HCT116 (cell line): ENCODE data around the gene CYP11A1.

ENCODE experiments used
- ATF3 ChIP-seq: IDR thresholded peaks from 2 replicates; pipeline ENCODE4 v1.6.1; 2012
- CTCF ChIP-seq, 3 experiments: fragments of 200-600 bp in 1 of 3; sonication (generic) in 1 of 3; IDR thresholded peaks in 2 of 3; conservative IDR thresholded peaks in 1 of 3; 2 replicates each; pipeline ENCODE4 v1.5.1; 2012 to 2017; ENCODE audit warnings: low read depth in 2 of 3, low read length in 2 of 3, antibody characterized with exemption in 1 of 3, borderline replicate concordance in 1 of 3, control low read depth in 1 of 3, mild to moderate bottlenecking in 1 of 3, mixed read lengths in 1 of 3, mixed run types in 1 of 3, moderate library complexity in 1 of 3; ENCODE audit not compliant: insufficient read depth in 1 of 3
- POLR2A ChIP-seq: IDR thresholded peaks from 2 replicates; pipeline ENCODE4 v1.7.0; 2011; ENCODE audit warnings: borderline replicate concordance; ENCODE audit not compliant: insufficient read depth, insufficient read length; ENCODE audit errors: extremely low read depth
- POLR2AphosphoS5 ChIP-seq: IDR thresholded peaks from 2 replicates; pipeline ENCODE4 v1.6.1; 2011; ENCODE audit warnings: mild to moderate bottlenecking, low read depth, low read length, moderate library complexity
- RAD21 ChIP-seq: IDR thresholded peaks from 2 replicates; pipeline ENCODE4 v1.6.1; 2012; ENCODE audit warnings: low read depth, mild to moderate bottlenecking
- SIN3A ChIP-seq: IDR thresholded peaks from 2 replicates; pipeline ENCODE4 v1.6.1; 2012; ENCODE audit warnings: low read depth
- SRF ChIP-seq: IDR thresholded peaks from 2 replicates; pipeline ENCODE4 v1.6.1; 2012; ENCODE audit warnings: low read depth
- YY1 ChIP-seq: IDR thresholded peaks from 2 replicates; pipeline ENCODE4 v1.6.1; 2011; ENCODE audit warnings: low read length, low read depth, moderate library complexity, mild to moderate bottlenecking; ENCODE audit not compliant: insufficient replicate concordance; ENCODE audit errors: extremely low read depth
- TF ChIP-seq, protein P1 (sequence below): IDR thresholded peaks from 2 replicates; pipeline ENCODE4 v1.6.1; 2012; ENCODE audit warnings: low read depth

GRCh38 chr15:74383695-74384565 lies 16.5 kb upstream of the CYP11A1 start:
- TF ChIP-seq SIN3A (no peak), YY1 (no peak), POLR2AphosphoS5 (peak; percentile 56), CTCF (IDR thresholded peaks at IDR 0.05 in 2 of 3, conservative IDR thresholded peaks at IDR 0.05 in 1 of 3; ENCODE audit: borderline replicate concordance in 1 of 3, insufficient read depth in 1 of 3, low read depth in 2 of 3, low read length in 2 of 3) (no peak), RAD21 (no peak), POLR2A (no peak), SRF (no peak), ATF3 (no peak)
- TF ChIP-seq, protein P1, sequence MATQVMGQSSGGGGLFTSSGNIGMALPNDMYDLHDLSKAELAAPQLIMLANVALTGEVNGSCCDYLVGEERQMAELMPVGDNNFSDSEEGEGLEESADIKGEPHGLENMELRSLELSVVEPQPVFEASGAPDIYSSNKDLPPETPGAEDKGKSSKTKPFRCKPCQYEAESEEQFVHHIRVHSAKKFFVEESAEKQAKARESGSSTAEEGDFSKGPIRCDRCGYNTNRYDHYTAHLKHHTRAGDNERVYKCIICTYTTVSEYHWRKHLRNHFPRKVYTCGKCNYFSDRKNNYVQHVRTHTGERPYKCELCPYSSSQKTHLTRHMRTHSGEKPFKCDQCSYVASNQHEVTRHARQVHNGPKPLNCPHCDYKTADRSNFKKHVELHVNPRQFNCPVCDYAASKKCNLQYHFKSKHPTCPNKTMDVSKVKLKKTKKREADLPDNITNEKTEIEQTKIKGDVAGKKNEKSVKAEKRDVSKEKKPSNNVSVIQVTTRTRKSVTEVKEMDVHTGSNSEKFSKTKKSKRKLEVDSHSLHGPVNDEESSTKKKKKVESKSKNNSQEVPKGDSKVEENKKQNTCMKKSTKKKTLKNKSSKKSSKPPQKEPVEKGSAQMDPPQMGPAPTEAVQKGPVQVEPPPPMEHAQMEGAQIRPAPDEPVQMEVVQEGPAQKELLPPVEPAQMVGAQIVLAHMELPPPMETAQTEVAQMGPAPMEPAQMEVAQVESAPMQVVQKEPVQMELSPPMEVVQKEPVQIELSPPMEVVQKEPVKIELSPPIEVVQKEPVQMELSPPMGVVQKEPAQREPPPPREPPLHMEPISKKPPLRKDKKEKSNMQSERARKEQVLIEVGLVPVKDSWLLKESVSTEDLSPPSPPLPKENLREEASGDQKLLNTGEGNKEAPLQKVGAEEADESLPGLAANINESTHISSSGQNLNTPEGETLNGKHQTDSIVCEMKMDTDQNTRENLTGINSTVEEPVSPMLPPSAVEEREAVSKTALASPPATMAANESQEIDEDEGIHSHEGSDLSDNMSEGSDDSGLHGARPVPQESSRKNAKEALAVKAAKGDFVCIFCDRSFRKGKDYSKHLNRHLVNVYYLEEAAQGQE, result no peak
